ENCODE results near the gene RANBP10. TPM values are rescaled to one million over a fixed set of nuclear protein-coding genes. Genes with fewer than 3 reads are reported as not detected.

Gene RANBP10
- total RNA-seq, 1 experiment from 2014 or later, result 5.9 TPM

DNA sequence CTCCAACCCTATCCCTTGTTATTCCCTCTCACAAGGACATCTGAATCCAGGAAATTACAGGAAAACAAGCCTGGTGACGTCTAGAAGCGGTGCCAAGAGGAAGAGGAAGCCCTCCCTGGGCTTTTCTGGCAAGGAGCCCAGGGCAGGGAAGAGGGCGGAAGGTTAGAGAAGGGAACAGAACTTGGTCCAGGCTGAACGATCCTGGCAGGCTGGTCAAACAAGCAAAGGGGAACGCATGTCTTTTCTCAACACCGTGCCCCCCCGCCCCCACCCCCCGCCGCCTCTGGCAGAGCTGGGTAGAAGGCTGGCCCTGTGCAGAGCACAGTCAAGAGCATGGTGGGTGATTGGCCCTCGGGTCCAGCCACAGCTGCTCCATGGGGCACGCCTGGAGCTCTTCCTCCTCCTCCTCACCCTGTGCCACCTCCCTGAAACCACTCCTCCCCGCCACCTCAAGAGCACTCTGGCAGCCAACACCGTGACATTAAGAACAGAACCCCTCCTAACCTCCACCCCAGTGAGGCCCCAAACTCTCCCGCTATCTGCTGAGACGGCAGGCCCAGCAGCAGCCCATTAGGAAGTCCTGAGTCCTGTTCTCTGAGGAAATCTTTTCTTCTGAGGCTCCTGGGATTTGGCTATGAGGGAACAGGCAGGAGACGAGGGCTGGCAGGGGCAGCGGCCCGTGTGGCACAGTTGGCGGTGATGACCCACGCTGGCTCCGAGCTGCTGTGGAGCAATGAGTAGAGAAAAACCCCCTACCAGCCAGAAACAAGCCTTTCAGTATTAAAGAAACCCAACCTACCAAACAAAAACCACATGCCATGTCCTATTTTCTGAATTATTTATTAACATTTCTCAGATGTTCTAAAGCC lies 132.4 kb downstream of the RANBP10 start:
- DNase-seq (ENCODE audit: low spot score), result peak; percentile 82
- in situ Hi-C loops (cut with HindIII; ENCODE audit: low sequenced_read_pairs), result no loop called here

Other genes starting within 250 kb of the RANBP10 start
- gene CTCF, start 244.0 kb downstream of the RANBP10 start, total RNA-seq (2014; rRNA removed; shearing (Covaris generic)), result 32.4 and 37.3 TPM in 2 replicates
- 4.1 and 10.7 TPM in 2 replicates for gene CARMIL2, start 161.4 kb downstream of the RANBP10 start, total RNA-seq (2014; rRNA removed; shearing (Covaris generic))
- 27.1 and 33.2 TPM in 2 replicates for gene ACD, start 146.3 kb downstream of the RANBP10 start, total RNA-seq (2014; rRNA removed; shearing (Covaris generic))
- 6.6 and 13.5 TPM in 2 replicates for gene PARD6A, start 145.6 kb downstream of the RANBP10 start, total RNA-seq (2014; rRNA removed; shearing (Covaris generic))
- 2.1 and 5.6 TPM in 2 replicates for gene ENKD1, start 139.8 kb downstream of the RANBP10 start, total RNA-seq (2014; rRNA removed; shearing (Covaris generic))
- not detected in 2 replicates for gene C16orf86, start 139.7 kb downstream of the RANBP10 start, total RNA-seq (2014; rRNA removed; shearing (Covaris generic))
- gene GFOD2, start 87.2 kb downstream of the RANBP10 start, total RNA-seq (2014; rRNA removed; shearing (Covaris generic)), result 26.2 TPM in 2 replicates
- gene TSNAXIP1, start 329 bp upstream of the RANBP10 start, total RNA-seq (2014; rRNA removed; shearing (Covaris generic)), result 0.49 and 0.95 TPM in 2 replicates
- 38.6 and 50.8 TPM in 2 replicates for gene THAP11, start 35.8 kb upstream of the RANBP10 start, total RNA-seq (2014; rRNA removed; shearing (Covaris generic))
- gene NUTF2, start 40.4 kb upstream of the RANBP10 start, total RNA-seq (2014; rRNA removed; shearing (Covaris generic)), result 419 and 444 TPM in 2 replicates
- 27.6 and 41.8 TPM in 2 replicates for gene CENPT, start 41.1 kb upstream of the RANBP10 start, total RNA-seq (2014; rRNA removed; shearing (Covaris generic))
- 40.0 and 80.9 TPM in 2 replicates for gene EDC4, start 66.5 kb upstream of the RANBP10 start, total RNA-seq (2014; rRNA removed; shearing (Covaris generic))
- gene NRN1L, start 78.3 kb upstream of the RANBP10 start, total RNA-seq (2014; rRNA removed; shearing (Covaris generic)), result not detected in 2 replicates
- gene PSKH1, start 86.7 kb upstream of the RANBP10 start, total RNA-seq (2014; rRNA removed; shearing (Covaris generic)), result 34.4 and 40.8 TPM in 2 replicates
- gene CTRL, start 125.3 kb upstream of the RANBP10 start, total RNA-seq (2014; rRNA removed; shearing (Covaris generic)), result 0.18 TPM in 1 of 2 replicates, not detected in the other
- gene PSMB10, start 130.3 kb upstream of the RANBP10 start, total RNA-seq (2014; rRNA removed; shearing (Covaris generic)), result 17.1 and 26.2 TPM in 2 replicates
- 6.0 and 8.1 TPM in 2 replicates for gene LCAT, start 137.6 kb upstream of the RANBP10 start, total RNA-seq (2014; rRNA removed; shearing (Covaris generic))
- gene SLC12A4, start 162.1 kb upstream of the RANBP10 start, total RNA-seq (2014; rRNA removed; shearing (Covaris generic)), result 30.0 and 46.2 TPM in 2 replicates
- gene DPEP3, start 173.9 kb upstream of the RANBP10 start, total RNA-seq (2014; rRNA removed; shearing (Covaris generic)), result not detected in 2 replicates
- 0.31 TPM in 1 of 2 replicates, not detected in the other for gene DPEP2, start 192.9 kb upstream of the RANBP10 start, total RNA-seq (2014; rRNA removed; shearing (Covaris generic))
- gene DPEP2NB, start 209.4 kb upstream of the RANBP10 start, total RNA-seq (2014; rRNA removed; shearing (Covaris generic)), result not detected in 2 replicates
- gene DDX28, start 216.7 kb upstream of the RANBP10 start, total RNA-seq (2014; rRNA removed; shearing (Covaris generic)), result 49.0 and 63.4 TPM in 2 replicates
- gene DUS2, start 216.7 kb upstream of the RANBP10 start, total RNA-seq (2014; rRNA removed; shearing (Covaris generic)), result 17.0 and 19.3 TPM in 2 replicates

All from G401 (cell line).